ENCODE results near the gene AXIN1.
"Not testable (repeated sequence)": the region's sequence is repeated elsewhere in the genome, so short reads cannot be mapped to it uniquely, and the experiment has no call there.

The AXIN1 gene

GRCh38 chr16:331181-331814 is 21.2 kb downstream of the AXIN1 start:
- not testable (repeated sequence) for DNase-seq

GRCh38 chr16:330741-331140 is 21.8 kb downstream of the AXIN1 start:
- no peak for DNase-seq

- no peak for DNase-seq
Observed at GRCh38 chr16:325375-326145, 27.0 kb downstream of the AXIN1 start.

- DNase-seq = no peak
Observed at GRCh38 chr16:324451-325334, 27.8 kb downstream of the AXIN1 start.

GRCh38 chr16:324201-324450 is 28.4 kb downstream of the AXIN1 start:
- DNase-seq = no peak

GRCh38 chr16:322476-323143 is 29.9 kb downstream of the AXIN1 start:
- no peak for DNase-seq

GRCh38 chr16:321532-321931 is 31.0 kb downstream of the AXIN1 start:
- no peak for DNase-seq

- no peak for DNase-seq
Observed at GRCh38 chr16:320206-320605, 32.3 kb downstream of the AXIN1 start.

GRCh38 chr16:318628-319027 is 33.9 kb downstream of the AXIN1 start:
- DNase-seq = no peak

GRCh38 chr16:317583-317982 is 34.9 kb downstream of the AXIN1 start:
- DNase-seq = no peak

GRCh38 chr16:316741-317464 is 35.6 kb downstream of the AXIN1 start:
- DNase-seq = no peak

GRCh38 chr16:314795-315299 is 37.7 kb downstream of the AXIN1 start:
- DNase-seq = no peak

GRCh38 chr16:314351-314750 is 38.2 kb downstream of the AXIN1 start:
- no peak for DNase-seq

- no peak for DNase-seq
Observed at GRCh38 chr16:311725-312124, 40.8 kb downstream of the AXIN1 start.

- no peak for DNase-seq
Observed at GRCh38 chr16:309476-309875, 43.0 kb downstream of the AXIN1 start.

- no peak for DNase-seq
Observed at GRCh38 chr16:307691-308312, 44.7 kb downstream of the AXIN1 start.

GRCh38 chr16:306911-307370 is 45.6 kb downstream of the AXIN1 start:
- DNase-seq = no peak

GRCh38 chr16:305916-306626 is 46.5 kb downstream of the AXIN1 start:
- DNase-seq = no peak

- no peak for DNase-seq
Observed at GRCh38 chr16:303760-304505, 48.6 kb downstream of the AXIN1 start.

GRCh38 chr16:301950-302349 is 50.6 kb downstream of the AXIN1 start:
- DNase-seq = no peak

All from 8988T (cell line).